GM23338 (cell line): ENCODE measurements around the gene ST8SIA1. TPM values are rescaled to one million over a fixed set of nuclear protein-coding genes. Genes with fewer than 3 reads are reported as not detected.

ENCODE experiments used
- ATAC-seq: fragments of 200-7000 bp; cut with Tn5 transposase; 3 replicates; pipeline ENCODE4 v1.9.1; 2020
- DNase-seq: peaks from one replicate; pipeline ENCODE4 v3.0.0-alpha.2; 2015; ENCODE audit warnings: low spot score
- H2AFZ ChIP-seq: fragments of 200-600 bp; sonication (generic); 2 replicates; pipeline ENCODE4 v1.8.0; 2016; ENCODE audit warnings: antibody characterized with exemption, mild to moderate bottlenecking, moderate library complexity
- H3F3A ChIP-seq: fragments of 200-600 bp; sonication (generic); replicated peaks from 2 replicates; pipeline ENCODE4 v1.8.0; 2017; ENCODE audit warnings: antibody characterized with exemption, mixed run types, low read depth
- H3K27ac ChIP-seq: fragments of 200-600 bp; sonication (generic); 2 replicates; pipeline ENCODE4 v1.6.1; 2016; ENCODE audit warnings: low read depth
- H3K27me3 ChIP-seq: fragments of 200-600 bp; sonication (generic); 2 replicates; pipeline ENCODE4 v1.8.0; 2016; ENCODE audit warnings: mild to moderate bottlenecking, mixed run types, moderate library complexity; ENCODE audit not compliant: insufficient read depth
- H3K36me3 ChIP-seq: fragments of 200-600 bp; sonication (generic); 2 replicates; pipeline ENCODE4 v1.8.0; 2016; ENCODE audit warnings: mild to moderate bottlenecking; ENCODE audit not compliant: insufficient read depth
- H3K4me1 ChIP-seq: fragments of 200-600 bp; sonication (generic); 2 replicates; pipeline ENCODE4 v1.8.0; 2016; ENCODE audit warnings: mild to moderate bottlenecking, moderate library complexity; ENCODE audit not compliant: insufficient read depth
- H3K4me2 ChIP-seq: fragments of 200-600 bp; sonication (generic); 2 replicates; pipeline ENCODE4 v1.7.1; 2017; ENCODE audit warnings: mixed run types
- H3K4me3 ChIP-seq: fragments of 200-600 bp; sonication (generic); 2 replicates; pipeline ENCODE4 v1.6.1; 2016; ENCODE audit warnings: mixed run types
- H3K79me2 ChIP-seq: fragments of 200-600 bp; sonication (generic); replicated peaks from 2 replicates; pipeline ENCODE4 v1.8.0; 2017; ENCODE audit warnings: mild to moderate bottlenecking; ENCODE audit not compliant: insufficient read depth
- H3K9me2 ChIP-seq: fragments of 200-600 bp; sonication (generic); 2 replicates; pipeline ENCODE4 v1.8.0; 2017; ENCODE audit not compliant: insufficient read depth
- H4K20me1 ChIP-seq: fragments of 200-600 bp; sonication (generic); replicated peaks from 2 replicates; pipeline ENCODE4 v1.8.0; 2017; ENCODE audit warnings: mild to moderate bottlenecking; ENCODE audit not compliant: insufficient read depth
- H3K27ac Mint-ChIP-seq: 2 replicates; pipeline ENCODE4 v1.8.0; 2020; ENCODE audit warnings: inconsistent platforms, mild to moderate bottlenecking, moderate library complexity, mixed read lengths
- H3K27me3 Mint-ChIP-seq: 3 replicates; pipeline ENCODE4 v1.8.0; 2022; ENCODE audit warnings: low read depth, mild to moderate bottlenecking, moderate library complexity, mixed read lengths, inconsistent platforms; ENCODE audit not compliant: insufficient read depth, poor library complexity
- H3K36me3 Mint-ChIP-seq: 3 replicates; pipeline ENCODE4 v1.8.0; 2021; ENCODE audit warnings: low read depth, mild to moderate bottlenecking, inconsistent platforms, moderate library complexity, mixed read lengths
- H3K4me1 Mint-ChIP-seq: 3 replicates; pipeline ENCODE4 v1.8.0; 2020; ENCODE audit warnings: mild to moderate bottlenecking, inconsistent platforms, mixed read lengths
- H3K4me3 Mint-ChIP-seq: 3 replicates; pipeline ENCODE4 v1.8.0; 2021; ENCODE audit warnings: moderate library complexity, mild to moderate bottlenecking, inconsistent platforms, mixed read lengths
- H3K9me3 Mint-ChIP-seq: 3 replicates; pipeline ENCODE4 v1.8.0; 2020; ENCODE audit warnings: moderate library complexity, mild to moderate bottlenecking, inconsistent platforms, mixed read lengths
- EZH2phosphoT487 ChIP-seq: fragments of 200-600 bp; sonication (generic); IDR thresholded peaks from one replicate; pipeline ENCODE4 v1.8.1; 2018; ENCODE audit warnings: antibody characterized with exemption; ENCODE audit not compliant: unreplicated experiment
- JUNB ChIP-seq: IDR thresholded peaks from one replicate; pipeline ENCODE4 v1.6.1; 2016; ENCODE audit warnings: antibody characterized with exemption; ENCODE audit not compliant: unreplicated experiment
- NANOG ChIP-seq: IDR thresholded peaks from 2 replicates; pipeline ENCODE4 v1.6.1; 2016; ENCODE audit warnings: antibody characterized with exemption, borderline replicate concordance
- POLR2AphosphoS5 ChIP-seq: IDR thresholded peaks from 2 replicates; pipeline ENCODE4 v1.6.1; 2016; ENCODE audit warnings: antibody characterized with exemption, low read depth
- ZNF114 ChIP-seq: fragments of 250-450 bp; sonication (Bioruptor Pico); IDR thresholded peaks from 2 replicates; pipeline ENCODE4 v1.5.0; 2020; ENCODE audit warnings: mild to moderate bottlenecking, moderate library complexity
- ZNF331 ChIP-seq: fragments of 250-450 bp; sonication (Bioruptor Pico); IDR thresholded peaks from 2 replicates; pipeline ENCODE4 v1.5.0; 2020; ENCODE audit warnings: low read depth, mild to moderate bottlenecking, moderate library complexity
- polyA plus RNA-seq: library from polyadenylated mRNA; unstranded; fragments of >200 nt; fragmentation: Nextera tagmentation; extraction: Ambion mirVana; gene quantifications from 2 replicates; pipeline ENCODE4 v1.2.1, GENCODE V29; 2016
- total RNA-seq: library from RNA; depleted of rRNA; stranded (reverse); fragments of >200 nt; shearing (Covaris generic); gene quantifications from 2 replicates; pipeline ENCODE4 v1.2.3, GENCODE V29; 2014
- TF ChIP-seq, protein P1 (sequence below), 2 experiments: fragments of 200-600 bp in 1 of 2; sonication (generic) in 1 of 2; conservative IDR thresholded peaks; 2 replicates each; pipeline versions ENCODE4 v1.5.1 to v1.6.1; 2016 to 2017; ENCODE audit warnings: antibody characterized with exemption in 2 of 2, low read depth in 2 of 2, mild to moderate bottlenecking in 2 of 2, moderate library complexity in 1 of 2
- TF ChIP-seq, protein P2 (sequence below): IDR thresholded peaks from one replicate; pipeline ENCODE4 v1.6.1; 2018; ENCODE audit warnings: antibody characterized with exemption; ENCODE audit not compliant: unreplicated experiment
- TF ChIP-seq, protein P3 (sequence below): IDR thresholded peaks from 2 replicates; pipeline ENCODE4 v1.6.1; 2016; ENCODE audit warnings: antibody characterized with exemption
- TF ChIP-seq, protein P4 (sequence below): fragments of 250-450 bp; sonication (Bioruptor Pico); IDR thresholded peaks from 2 replicates; pipeline ENCODE4 v1.5.0; 2020; ENCODE audit warnings: mild to moderate bottlenecking, moderate library complexity

The ST8SIA1 gene
- total and polyA plus RNA-seq, 2 experiments from 2014 or later, result 2.5 to 5.1 TPM

DNA sequence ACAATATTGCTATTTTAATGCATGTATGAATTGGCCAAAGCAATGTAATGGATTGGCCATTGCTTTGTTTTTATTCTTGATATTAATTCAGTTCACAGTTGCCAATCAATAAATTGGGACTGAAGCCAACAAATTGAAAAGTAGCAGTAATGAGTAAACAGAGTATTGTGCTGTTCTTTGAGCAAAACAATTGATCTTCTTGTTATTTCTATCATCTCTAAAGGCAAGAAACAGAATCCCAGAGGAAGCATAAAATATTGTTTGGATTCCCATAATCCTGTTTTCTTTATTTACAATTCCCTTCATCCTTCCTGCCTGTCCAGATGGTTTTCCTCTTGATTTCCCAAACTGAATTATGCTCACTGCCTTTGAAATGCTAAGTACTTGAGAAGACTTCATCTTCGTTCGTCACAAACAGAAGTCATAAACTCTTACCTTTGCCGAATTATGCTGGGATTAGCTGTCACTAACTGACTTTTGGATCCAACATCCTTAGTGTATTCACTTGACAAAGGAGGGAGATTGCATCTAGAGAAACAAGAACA, 85.9 kb downstream of the ST8SIA1 start:
- no peaks in the 10 kb centered on the region for H3K79me2 ChIP-seq
- H3K4me3 ChIP-seq, result no peak overlapping the region
- no peak overlapping the region for H3K27ac Mint-ChIP-seq
- H3K27ac ChIP-seq, result no peak overlapping the region
- no peak overlapping the region for H3K4me2 ChIP-seq
- no peaks in the 10 kb centered on the region for H3K27me3 ChIP-seq
- H3K4me3 Mint-ChIP-seq, result no peak overlapping the region
- H3K36me3 ChIP-seq, result no peaks in the 10 kb centered on the region
- no peak overlapping the region for H2AFZ ChIP-seq
- peaks cover 4% of the 10 kb centered on the region for H3K27me3 Mint-ChIP-seq
- 0 out of 2 replicates have a peak, but pooled peaks cover 8% of the 10 kb centered on the region for H3K4me1 ChIP-seq
- H3K9me3 Mint-ChIP-seq, result no peaks in the 10 kb centered on the region
- DNase-seq, result no peak
- H3K36me3 Mint-ChIP-seq, result no peaks in the 10 kb centered on the region
- no peaks in the 10 kb centered on the region for H3F3A ChIP-seq
- no peak for ATAC-seq
- TF ChIP-seq EZH2phosphoT487, result no peak
- no peak for TF ChIP-seq ZNF114
- no peak for TF ChIP-seq NANOG
- TF ChIP-seq JUNB, result no peak
- H3K9me2 ChIP-seq, result no peaks in the 10 kb centered on the region; the same call in 1 of the 2 replicates
- peaks cover 17% of the 10 kb centered on the region for H3K4me1 Mint-ChIP-seq
- no peaks in the 10 kb centered on the region for H4K20me1 ChIP-seq

DNA sequence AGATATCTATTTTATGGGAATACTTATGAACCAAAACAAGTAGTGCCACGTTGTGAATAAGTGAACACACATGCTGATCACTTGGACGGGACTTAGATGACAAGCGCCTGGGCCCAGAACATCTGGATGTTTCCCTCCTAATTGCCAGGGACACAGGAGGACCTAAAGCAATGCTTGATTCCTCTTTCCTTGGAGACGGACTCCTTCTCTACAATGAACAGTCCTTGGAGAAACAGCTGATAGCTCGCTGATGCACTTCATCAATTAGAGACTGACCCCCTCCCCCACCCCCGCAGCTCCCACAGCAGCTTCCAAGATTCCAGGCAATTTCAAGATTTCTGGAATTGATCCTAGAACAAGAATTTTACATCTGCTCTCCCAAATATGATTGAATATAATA, 86.4 kb downstream of the ST8SIA1 start:
- H3K27me3 Mint-ChIP-seq, result peaks cover 2% of the 10 kb centered on the region
- H3K9me2 ChIP-seq, result no peaks in the 10 kb centered on the region; the same call in 1 of the 2 replicates
- ATAC-seq (no peak), DNase-seq (no peak)
- H3K4me1 Mint-ChIP-seq, result peaks cover 17% of the 10 kb centered on the region
- H3K36me3 Mint-ChIP-seq, result no peaks in the 10 kb centered on the region
- no peak overlapping the region for H3K4me3 Mint-ChIP-seq
- no peak overlapping the region for H3K27ac ChIP-seq
- H3K27ac Mint-ChIP-seq, result no peak overlapping the region
- no peak overlapping the region for H3K4me3 ChIP-seq
- H3K27me3 ChIP-seq, result no peaks in the 10 kb centered on the region
- H3F3A ChIP-seq, result no peaks in the 10 kb centered on the region
- no peaks in the 10 kb centered on the region for H3K79me2 ChIP-seq
- no peaks in the 10 kb centered on the region for H4K20me1 ChIP-seq
- H3K4me2 ChIP-seq, result no peak overlapping the region
- H2AFZ ChIP-seq, result no peak overlapping the region
- no peaks in the 10 kb centered on the region for H3K36me3 ChIP-seq
- no peaks in the 10 kb centered on the region for H3K9me3 Mint-ChIP-seq
- 0 out of 2 replicates have a peak, but pooled peaks cover 8% of the 10 kb centered on the region for H3K4me1 ChIP-seq
- TF ChIP-seq, protein P1, sequence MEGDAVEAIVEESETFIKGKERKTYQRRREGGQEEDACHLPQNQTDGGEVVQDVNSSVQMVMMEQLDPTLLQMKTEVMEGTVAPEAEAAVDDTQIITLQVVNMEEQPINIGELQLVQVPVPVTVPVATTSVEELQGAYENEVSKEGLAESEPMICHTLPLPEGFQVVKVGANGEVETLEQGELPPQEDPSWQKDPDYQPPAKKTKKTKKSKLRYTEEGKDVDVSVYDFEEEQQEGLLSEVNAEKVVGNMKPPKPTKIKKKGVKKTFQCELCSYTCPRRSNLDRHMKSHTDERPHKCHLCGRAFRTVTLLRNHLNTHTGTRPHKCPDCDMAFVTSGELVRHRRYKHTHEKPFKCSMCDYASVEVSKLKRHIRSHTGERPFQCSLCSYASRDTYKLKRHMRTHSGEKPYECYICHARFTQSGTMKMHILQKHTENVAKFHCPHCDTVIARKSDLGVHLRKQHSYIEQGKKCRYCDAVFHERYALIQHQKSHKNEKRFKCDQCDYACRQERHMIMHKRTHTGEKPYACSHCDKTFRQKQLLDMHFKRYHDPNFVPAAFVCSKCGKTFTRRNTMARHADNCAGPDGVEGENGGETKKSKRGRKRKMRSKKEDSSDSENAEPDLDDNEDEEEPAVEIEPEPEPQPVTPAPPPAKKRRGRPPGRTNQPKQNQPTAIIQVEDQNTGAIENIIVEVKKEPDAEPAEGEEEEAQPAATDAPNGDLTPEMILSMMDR (conservative IDR thresholded peaks at IDR 0.05; ENCODE audit: low read depth in 2 of 2), result no peak
- TF ChIP-seq, protein P2, sequence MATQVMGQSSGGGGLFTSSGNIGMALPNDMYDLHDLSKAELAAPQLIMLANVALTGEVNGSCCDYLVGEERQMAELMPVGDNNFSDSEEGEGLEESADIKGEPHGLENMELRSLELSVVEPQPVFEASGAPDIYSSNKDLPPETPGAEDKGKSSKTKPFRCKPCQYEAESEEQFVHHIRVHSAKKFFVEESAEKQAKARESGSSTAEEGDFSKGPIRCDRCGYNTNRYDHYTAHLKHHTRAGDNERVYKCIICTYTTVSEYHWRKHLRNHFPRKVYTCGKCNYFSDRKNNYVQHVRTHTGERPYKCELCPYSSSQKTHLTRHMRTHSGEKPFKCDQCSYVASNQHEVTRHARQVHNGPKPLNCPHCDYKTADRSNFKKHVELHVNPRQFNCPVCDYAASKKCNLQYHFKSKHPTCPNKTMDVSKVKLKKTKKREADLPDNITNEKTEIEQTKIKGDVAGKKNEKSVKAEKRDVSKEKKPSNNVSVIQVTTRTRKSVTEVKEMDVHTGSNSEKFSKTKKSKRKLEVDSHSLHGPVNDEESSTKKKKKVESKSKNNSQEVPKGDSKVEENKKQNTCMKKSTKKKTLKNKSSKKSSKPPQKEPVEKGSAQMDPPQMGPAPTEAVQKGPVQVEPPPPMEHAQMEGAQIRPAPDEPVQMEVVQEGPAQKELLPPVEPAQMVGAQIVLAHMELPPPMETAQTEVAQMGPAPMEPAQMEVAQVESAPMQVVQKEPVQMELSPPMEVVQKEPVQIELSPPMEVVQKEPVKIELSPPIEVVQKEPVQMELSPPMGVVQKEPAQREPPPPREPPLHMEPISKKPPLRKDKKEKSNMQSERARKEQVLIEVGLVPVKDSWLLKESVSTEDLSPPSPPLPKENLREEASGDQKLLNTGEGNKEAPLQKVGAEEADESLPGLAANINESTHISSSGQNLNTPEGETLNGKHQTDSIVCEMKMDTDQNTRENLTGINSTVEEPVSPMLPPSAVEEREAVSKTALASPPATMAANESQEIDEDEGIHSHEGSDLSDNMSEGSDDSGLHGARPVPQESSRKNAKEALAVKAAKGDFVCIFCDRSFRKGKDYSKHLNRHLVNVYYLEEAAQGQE, result no peak
- TF ChIP-seq POLR2AphosphoS5, result no peak
- TF ChIP-seq, protein P3, sequence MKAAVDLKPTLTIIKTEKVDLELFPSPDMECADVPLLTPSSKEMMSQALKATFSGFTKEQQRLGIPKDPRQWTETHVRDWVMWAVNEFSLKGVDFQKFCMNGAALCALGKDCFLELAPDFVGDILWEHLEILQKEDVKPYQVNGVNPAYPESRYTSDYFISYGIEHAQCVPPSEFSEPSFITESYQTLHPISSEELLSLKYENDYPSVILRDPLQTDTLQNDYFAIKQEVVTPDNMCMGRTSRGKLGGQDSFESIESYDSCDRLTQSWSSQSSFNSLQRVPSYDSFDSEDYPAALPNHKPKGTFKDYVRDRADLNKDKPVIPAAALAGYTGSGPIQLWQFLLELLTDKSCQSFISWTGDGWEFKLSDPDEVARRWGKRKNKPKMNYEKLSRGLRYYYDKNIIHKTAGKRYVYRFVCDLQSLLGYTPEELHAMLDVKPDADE, result no peak
- TF ChIP-seq, protein P4, sequence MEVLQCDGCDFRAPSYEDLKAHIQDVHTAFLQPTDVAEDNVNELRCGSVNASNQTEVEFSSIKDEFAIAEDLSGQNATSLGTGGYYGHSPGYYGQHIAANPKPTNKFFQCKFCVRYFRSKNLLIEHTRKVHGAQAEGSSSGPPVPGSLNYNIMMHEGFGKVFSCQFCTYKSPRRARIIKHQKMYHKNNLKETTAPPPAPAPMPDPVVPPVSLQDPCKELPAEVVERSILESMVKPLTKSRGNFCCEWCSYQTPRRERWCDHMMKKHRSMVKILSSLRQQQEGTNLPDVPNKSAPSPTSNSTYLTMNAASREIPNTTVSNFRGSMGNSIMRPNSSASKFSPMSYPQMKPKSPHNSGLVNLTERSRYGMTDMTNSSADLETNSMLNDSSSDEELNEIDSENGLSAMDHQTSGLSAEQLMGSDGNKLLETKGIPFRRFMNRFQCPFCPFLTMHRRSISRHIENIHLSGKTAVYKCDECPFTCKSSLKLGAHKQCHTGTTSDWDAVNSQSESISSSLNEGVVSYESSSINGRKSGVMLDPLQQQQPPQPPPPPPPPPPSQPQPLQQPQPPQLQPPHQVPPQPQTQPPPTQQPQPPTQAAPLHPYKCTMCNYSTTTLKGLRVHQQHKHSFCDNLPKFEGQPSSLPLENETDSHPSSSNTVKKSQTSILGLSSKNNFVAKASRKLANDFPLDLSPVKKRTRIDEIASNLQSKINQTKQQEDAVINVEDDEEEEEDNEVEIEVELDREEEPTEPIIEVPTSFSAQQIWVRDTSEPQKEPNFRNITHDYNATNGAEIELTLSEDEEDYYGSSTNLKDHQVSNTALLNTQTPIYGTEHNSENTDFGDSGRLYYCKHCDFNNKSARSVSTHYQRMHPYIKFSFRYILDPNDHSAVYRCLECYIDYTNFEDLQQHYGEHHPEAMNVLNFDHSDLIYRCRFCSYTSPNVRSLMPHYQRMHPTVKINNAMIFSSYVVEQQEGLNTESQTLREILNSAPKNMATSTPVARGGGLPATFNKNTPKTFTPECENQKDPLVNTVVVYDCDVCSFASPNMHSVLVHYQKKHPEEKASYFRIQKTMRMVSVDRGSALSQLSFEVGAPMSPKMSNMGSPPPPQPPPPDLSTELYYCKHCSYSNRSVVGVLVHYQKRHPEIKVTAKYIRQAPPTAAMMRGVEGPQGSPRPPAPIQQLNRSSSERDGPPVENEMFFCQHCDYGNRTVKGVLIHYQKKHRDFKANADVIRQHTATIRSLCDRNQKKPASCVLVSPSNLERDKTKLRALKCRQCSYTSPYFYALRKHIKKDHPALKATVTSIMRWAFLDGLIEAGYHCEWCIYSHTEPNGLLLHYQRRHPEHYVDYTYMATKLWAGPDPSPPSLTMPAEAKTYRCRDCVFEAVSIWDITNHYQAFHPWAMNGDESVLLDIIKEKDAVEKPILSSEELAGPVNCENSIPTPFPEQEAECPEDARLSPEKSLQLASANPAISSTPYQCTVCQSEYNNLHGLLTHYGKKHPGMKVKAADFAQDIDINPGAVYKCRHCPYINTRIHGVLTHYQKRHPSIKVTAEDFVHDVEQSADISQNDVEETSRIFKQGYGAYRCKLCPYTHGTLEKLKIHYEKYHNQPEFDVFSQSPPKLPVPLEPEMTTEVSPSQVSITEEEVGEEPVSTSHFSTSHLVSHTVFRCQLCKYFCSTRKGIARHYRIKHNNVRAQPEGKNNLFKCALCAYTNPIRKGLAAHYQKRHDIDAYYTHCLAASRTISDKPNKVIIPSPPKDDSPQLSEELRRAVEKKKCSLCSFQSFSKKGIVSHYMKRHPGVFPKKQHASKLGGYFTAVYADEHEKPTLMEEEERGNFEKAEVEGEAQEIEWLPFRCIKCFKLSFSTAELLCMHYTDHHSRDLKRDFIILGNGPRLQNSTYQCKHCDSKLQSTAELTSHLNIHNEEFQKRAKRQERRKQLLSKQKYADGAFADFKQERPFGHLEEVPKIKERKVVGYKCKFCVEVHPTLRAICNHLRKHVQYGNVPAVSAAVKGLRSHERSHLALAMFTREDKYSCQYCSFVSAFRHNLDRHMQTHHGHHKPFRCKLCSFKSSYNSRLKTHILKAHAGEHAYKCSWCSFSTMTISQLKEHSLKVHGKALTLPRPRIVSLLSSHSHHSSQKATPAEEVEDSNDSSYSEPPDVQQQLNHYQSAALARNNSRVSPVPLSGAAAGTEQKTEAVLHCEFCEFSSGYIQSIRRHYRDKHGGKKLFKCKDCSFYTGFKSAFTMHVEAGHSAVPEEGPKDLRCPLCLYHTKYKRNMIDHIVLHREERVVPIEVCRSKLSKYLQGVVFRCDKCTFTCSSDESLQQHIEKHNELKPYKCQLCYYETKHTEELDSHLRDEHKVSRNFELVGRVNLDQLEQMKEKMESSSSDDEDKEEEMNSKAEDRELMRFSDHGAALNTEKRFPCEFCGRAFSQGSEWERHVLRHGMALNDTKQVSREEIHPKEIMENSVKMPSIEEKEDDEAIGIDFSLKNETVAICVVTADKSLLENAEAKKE (CRISPR knock-in tag), result no peak
- no peak for TF ChIP-seq ZNF114
- no peak for TF ChIP-seq ZNF331 (CRISPR knock-in tag)
